Esophagus muscularis mucosa (tissue), 4 donors: ENCODE data around the gene GRID1. TPM values are rescaled to one million over a fixed set of nuclear protein-coding genes. Genes with fewer than 3 reads are reported as not detected.

Source experiments
- DNase-seq: peaks from one replicate; pipeline ENCODE4 v3.0.0-alpha.2; 2017; ENCODE audit errors: extremely low spot score
- H3K27ac ChIP-seq, 4 donors: fragments of 200-600 bp; sonication (generic); replicated peaks in 1 of 4; 1 replicate in 3 of 4; 2 replicates in 1 of 4; pipeline ENCODE4 v1.5.1; 2016 to 2019; ENCODE audit warnings: mild to moderate bottlenecking in 1 of 4
- H3K27me3 ChIP-seq, 4 donors: fragments of 200-600 bp; sonication (generic); one replicate each; pipeline versions ENCODE4 v1.5.1 to v1.6.0; 2016 to 2019
- H3K36me3 ChIP-seq, 4 donors: fragments of 200-600 bp; sonication (generic); one replicate each; pipeline ENCODE4 v1.5.1; 2016 to 2019
- H3K4me1 ChIP-seq, 4 donors: fragments of 200-600 bp; sonication (generic); one replicate each; pipeline ENCODE4 v1.5.1; 2016 to 2019
- H3K4me3 ChIP-seq, 4 donors: fragments of 200-600 bp; sonication (generic); 1 replicate in 2 of 4; 2 replicates in 2 of 4; pipeline ENCODE4 v1.5.1; 2016 to 2019; ENCODE audit warnings: mild to moderate bottlenecking in 4 of 4, moderate library complexity in 1 of 4
- H3K9me3 ChIP-seq, 4 donors: fragments of 200-600 bp; sonication (generic); 1 replicate in 3 of 4; 2 replicates in 1 of 4; pipeline ENCODE4 v1.5.1; 2016 to 2019
- EP300 ChIP-seq: sonication (generic); formaldehyde crosslinking; IDR thresholded peaks from one replicate; pipeline ENCODE4 v1.6.1; 2017; ENCODE audit warnings: antibody characterized with exemption
- POLR2A ChIP-seq: fragments of 450-650 bp; IDR thresholded peaks from one replicate; pipeline ENCODE4 v1.6.1; 2017; ENCODE audit warnings: antibody characterized with exemption, moderate library complexity, mild to moderate bottlenecking, low read depth
- POLR2AphosphoS5 ChIP-seq, 2 donors: sonication (generic); formaldehyde crosslinking; IDR thresholded peaks; one replicate each; pipeline ENCODE4 v1.6.1; 2017; ENCODE audit warnings: antibody characterized with exemption in 2 of 2
- WGBS: methylation state at CpG from one replicate; pipeline ENCODE4 v1.1.5; 2018; 5-methylcytosine and 5-hydroxymethylcytosine counted together
- intact Hi-C: fragments of 100-400 bp; cut with DNase I; formaldehyde crosslinking; loops from one replicate; pipeline ENCODE4 v1.15.1; 2023
- total RNA-seq, 4 donors: library from RNA; depleted of rRNA; stranded (reverse); fragments of >200 nt; gene quantifications; one replicate each; pipeline versions ENCODE4 v1.1.0 to v1.2.1, GENCODE V29; 2016
- TF ChIP-seq, protein P1 (sequence below), 3 experiments: fragments of 200-600 bp in 2 of 3; fragments of 450-650 bp in 1 of 3; sonication (generic) in 2 of 3; IDR thresholded peaks; one replicate each; pipeline ENCODE4 v1.5.1; 2017 to 2019; ENCODE audit warnings: antibody characterized with exemption in 3 of 3, mild to moderate bottlenecking in 2 of 3, moderate library complexity in 1 of 3

GRID1 gene
- total RNA-seq, 4 donors from 2014 or later: under 0.01 to 1.3 (median 1.1) TPM

DNA sequence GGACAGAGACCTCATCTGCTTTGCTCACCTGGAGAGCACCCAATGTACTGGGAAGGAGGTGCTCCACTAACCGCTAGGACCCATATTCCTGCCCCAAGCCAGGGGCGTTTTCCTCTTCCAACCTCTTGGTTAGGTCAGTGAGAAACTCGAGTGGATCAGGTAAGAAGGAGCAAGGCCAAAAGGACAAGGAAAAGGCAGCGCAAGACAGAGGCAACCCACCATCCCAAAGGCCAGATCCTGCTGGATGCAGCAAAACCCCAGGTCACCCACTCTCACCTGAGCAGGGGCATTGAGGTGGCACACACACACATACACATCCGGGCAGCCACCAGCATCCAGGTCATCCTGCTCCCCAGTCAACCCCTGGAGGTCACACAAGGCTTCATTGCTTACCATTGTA, 105.1 kb downstream of the GRID1 start:
- WGBS: 83% methylated on average over 5 of the region's 5 CpGs
- intact Hi-C loops: no loop called here
- Histone ChIP-seq H3K4me1 (peaks cover 0 to 17% (median 14%) of the 10 kb centered on the region in 4 donors), H3K4me3 (no peak overlapping the region), H3K27ac (no peak overlapping the region), H3K9me3 (no peaks in the 10 kb centered on the region), H3K27me3 (peaks cover 0 to 57% (median 2%) of the 10 kb centered on the region in 4 donors), H3K36me3 (no peaks in the 10 kb centered on the region)
- no peak for TF ChIP-seq POLR2AphosphoS5 (IDR thresholded peaks at IDR 0.05)
- TF ChIP-seq POLR2A: no peak
- TF ChIP-seq, protein P1, sequence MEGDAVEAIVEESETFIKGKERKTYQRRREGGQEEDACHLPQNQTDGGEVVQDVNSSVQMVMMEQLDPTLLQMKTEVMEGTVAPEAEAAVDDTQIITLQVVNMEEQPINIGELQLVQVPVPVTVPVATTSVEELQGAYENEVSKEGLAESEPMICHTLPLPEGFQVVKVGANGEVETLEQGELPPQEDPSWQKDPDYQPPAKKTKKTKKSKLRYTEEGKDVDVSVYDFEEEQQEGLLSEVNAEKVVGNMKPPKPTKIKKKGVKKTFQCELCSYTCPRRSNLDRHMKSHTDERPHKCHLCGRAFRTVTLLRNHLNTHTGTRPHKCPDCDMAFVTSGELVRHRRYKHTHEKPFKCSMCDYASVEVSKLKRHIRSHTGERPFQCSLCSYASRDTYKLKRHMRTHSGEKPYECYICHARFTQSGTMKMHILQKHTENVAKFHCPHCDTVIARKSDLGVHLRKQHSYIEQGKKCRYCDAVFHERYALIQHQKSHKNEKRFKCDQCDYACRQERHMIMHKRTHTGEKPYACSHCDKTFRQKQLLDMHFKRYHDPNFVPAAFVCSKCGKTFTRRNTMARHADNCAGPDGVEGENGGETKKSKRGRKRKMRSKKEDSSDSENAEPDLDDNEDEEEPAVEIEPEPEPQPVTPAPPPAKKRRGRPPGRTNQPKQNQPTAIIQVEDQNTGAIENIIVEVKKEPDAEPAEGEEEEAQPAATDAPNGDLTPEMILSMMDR (IDR thresholded peaks at IDR 0.05): no peak
- no peak for DNase-seq

DNA sequence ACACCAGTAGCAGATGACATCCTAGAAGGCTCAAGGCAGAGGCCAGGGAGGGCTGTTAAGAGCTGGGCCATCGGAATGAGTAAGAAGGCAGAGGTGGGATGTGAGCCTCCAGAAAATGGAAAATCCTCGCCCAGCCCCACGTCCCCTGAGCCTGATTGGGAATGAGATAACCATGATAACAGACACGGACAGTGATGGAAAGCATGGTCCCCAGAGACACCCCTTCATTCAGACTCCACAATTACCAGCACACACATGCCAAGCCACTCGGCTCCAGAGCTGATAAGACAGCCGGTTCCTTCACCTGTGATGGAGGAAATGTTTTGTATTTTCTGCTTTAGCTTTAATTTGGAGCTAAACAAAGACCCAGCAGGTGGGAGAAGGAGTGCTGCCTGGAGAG, 106.0 kb downstream of the GRID1 start:
- peaks cover 0 to 17% (median 14%) of the 10 kb centered on the region in 4 donors for H3K4me1 ChIP-seq
- TF ChIP-seq, protein P1 (IDR thresholded peaks at IDR 0.05): no peak
- TF ChIP-seq EP300 (no peak), POLR2AphosphoS5 (IDR thresholded peaks at IDR 0.05) (no peak), POLR2A (no peak)
- no peaks in the 10 kb centered on the region for H3K36me3 ChIP-seq
- 47% methylated on average over 6 of the region's 6 CpGs for WGBS
- DNase-seq: no peak
- no peak overlapping the region for H3K27ac ChIP-seq
- no peak overlapping the region for H3K4me3 ChIP-seq
- peaks cover 0 to 48% (median 2%) of the 10 kb centered on the region in 4 donors for H3K27me3 ChIP-seq
- intact Hi-C loops: no loop called here
- H3K9me3 ChIP-seq: no peaks in the 10 kb centered on the region

DNA sequence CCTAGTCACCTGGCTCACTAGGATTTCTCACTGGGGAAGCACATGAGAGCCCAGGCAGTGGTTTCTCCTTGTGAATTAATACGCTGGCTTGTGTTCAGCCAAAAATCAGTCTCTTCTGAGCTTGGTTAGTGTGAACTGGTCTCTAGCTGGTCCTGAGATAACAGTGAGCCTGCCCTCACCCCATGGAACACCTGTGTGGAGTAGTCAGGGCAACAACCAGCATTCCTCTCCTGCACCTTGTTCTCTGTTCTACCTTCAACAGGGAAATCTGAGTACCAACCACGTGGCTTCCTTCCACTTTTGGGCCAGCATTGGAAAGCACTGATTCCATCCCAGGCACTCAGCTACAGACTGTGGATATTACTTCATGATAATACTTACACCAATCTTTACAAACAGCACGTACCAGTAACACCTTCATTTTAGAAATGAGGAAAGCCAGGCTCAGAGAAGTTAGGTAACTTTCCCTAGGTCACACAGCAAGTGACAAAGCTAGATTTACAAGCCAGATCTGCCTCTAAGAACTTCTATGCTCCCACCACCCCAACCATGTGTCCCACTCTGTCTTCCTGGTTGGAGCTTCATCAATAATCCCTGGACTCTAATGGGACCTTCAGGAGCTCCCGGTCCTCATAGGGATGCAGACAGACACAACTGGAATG, 106.6 kb downstream of the GRID1 start:
- no peaks in the 10 kb centered on the region for H3K9me3 ChIP-seq
- peaks cover 0 to 44% (median 2%) of the 10 kb centered on the region in 4 donors for H3K27me3 ChIP-seq
- DNase-seq: no peak
- 76% methylated on average over 4 of the region's 4 CpGs for WGBS
- intact Hi-C loops: no loop called here
- H3K36me3 ChIP-seq: no peaks in the 10 kb centered on the region
- H3K27ac ChIP-seq: no peak overlapping the region
- TF ChIP-seq POLR2A: no peak
- no peak for TF ChIP-seq EP300
- TF ChIP-seq, protein P1 (IDR thresholded peaks at IDR 0.05): no peak
- TF ChIP-seq POLR2AphosphoS5 (IDR thresholded peaks at IDR 0.05): no peak
- H3K4me3 ChIP-seq: no peak overlapping the region
- H3K4me1 ChIP-seq: peaks cover 0 to 17% (median 14%) of the 10 kb centered on the region in 4 donors

DNA sequence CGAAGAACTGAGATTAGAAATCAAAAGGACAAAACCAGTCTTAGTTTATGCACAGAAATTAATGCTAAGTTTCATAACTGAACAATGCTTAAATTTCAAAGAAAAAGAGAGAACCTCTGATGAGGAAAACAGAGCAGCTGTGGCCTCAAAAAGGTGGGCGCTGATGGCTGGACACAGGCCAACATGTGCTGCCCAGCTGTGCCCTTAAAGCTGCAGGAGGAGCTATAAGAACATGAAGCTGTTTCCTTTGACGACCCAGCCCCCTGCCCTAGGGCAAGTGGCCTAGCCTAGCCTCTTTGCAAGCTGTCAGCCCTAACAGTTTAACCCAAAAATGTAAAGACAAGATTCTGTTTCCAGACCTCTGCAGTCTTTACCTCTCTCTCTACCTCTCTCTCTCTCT, 107.7 kb downstream of the GRID1 start:
- TF ChIP-seq POLR2A (no peak), POLR2AphosphoS5 (IDR thresholded peaks at IDR 0.05) (no peak), EP300 (no peak)
- TF ChIP-seq, protein P1 (IDR thresholded peaks at IDR 0.05): no peak
- Histone ChIP-seq H3K4me3 (no peak overlapping the region), H3K27ac (no peak overlapping the region), H3K36me3 (no peaks in the 10 kb centered on the region), H3K27me3 (peaks cover 0 to 33% (median 2%) of the 10 kb centered on the region in 4 donors), H3K4me1 (peaks cover 0 to 17% (median 14%) of the 10 kb centered on the region in 4 donors), H3K9me3 (no peaks in the 10 kb centered on the region)
- no peak for DNase-seq
- 51% methylated on average over 3 of the region's 3 CpGs for WGBS
- intact Hi-C loops: no loop called here

DNA sequence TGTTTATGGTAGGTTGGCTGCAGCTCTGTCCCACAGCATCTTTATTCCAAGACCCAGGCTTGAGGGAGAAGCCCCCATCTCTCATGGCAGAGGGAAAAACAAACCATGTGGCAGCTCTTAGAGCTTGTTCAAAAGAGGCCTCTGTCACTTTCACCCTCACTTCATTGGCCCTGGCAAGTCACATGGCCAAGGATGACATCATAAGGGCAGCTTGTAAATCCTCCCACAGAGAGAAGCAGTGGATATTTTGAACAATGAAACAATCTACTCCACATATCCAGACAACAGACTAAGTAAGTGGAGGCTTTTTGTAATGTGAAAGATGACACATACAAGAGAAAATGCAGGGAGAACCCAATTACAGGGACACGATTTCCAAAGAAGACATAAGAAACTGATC, 108.1 kb downstream of the GRID1 start:
- WGBS: 52% methylated on average over 1 of the region's 1 CpG
- Histone ChIP-seq H3K4me3 (no peak overlapping the region), H3K27me3 (peaks cover 0 to 29% (median 2%) of the 10 kb centered on the region in 4 donors), H3K36me3 (no peaks in the 10 kb centered on the region), H3K4me1 (peaks cover 0 to 17% (median 13%) of the 10 kb centered on the region in 4 donors), H3K9me3 (no peaks in the 10 kb centered on the region), H3K27ac (no peak overlapping the region)
- TF ChIP-seq POLR2AphosphoS5 (IDR thresholded peaks at IDR 0.05) (no peak), POLR2A (no peak), EP300 (no peak)
- TF ChIP-seq, protein P1 (IDR thresholded peaks at IDR 0.05): no peak
- intact Hi-C loops: no loop called here
- DNase-seq: no peak
